ENCODE results near the gene NFIA.

DNA sequence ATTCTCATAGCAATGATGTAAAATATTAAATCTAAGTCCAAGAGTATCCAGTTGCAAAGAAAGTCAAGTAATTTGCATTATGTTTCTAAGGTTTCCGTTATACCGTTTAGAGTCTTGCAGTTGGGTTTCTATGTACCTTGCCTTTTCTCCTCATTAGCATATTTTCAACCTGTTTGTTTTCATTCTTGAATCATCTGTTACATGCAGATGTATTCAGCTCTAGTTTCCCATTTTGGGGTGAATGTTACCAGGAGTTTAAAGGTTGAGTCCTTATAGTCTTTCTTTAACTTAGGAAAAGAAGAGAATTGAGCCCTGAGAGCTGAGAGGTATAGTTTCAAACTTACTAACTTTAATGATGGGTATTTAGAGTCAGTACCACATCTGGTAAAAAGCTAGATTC is 139.9 kb downstream of the NFIA start:
- TF ChIP-seq EZH2 (IDR thresholded peaks at IDR 0.05; ENCODE audit: low read length, unreplicated experiment), result no peak
- TF ChIP-seq, protein P1, sequence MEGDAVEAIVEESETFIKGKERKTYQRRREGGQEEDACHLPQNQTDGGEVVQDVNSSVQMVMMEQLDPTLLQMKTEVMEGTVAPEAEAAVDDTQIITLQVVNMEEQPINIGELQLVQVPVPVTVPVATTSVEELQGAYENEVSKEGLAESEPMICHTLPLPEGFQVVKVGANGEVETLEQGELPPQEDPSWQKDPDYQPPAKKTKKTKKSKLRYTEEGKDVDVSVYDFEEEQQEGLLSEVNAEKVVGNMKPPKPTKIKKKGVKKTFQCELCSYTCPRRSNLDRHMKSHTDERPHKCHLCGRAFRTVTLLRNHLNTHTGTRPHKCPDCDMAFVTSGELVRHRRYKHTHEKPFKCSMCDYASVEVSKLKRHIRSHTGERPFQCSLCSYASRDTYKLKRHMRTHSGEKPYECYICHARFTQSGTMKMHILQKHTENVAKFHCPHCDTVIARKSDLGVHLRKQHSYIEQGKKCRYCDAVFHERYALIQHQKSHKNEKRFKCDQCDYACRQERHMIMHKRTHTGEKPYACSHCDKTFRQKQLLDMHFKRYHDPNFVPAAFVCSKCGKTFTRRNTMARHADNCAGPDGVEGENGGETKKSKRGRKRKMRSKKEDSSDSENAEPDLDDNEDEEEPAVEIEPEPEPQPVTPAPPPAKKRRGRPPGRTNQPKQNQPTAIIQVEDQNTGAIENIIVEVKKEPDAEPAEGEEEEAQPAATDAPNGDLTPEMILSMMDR (conservative IDR thresholded peaks at IDR 0.05; ENCODE audit: low read depth, low read length), result no peak

All from PC-3 (cell line).